ENCODE results near the gene TMTC4.
A peak's percentile ranks its signal among the peaks of the same experiment; 100 is the strongest.

TMTC4 gene

GRCh38 chr13:100601716-100602115, 72.9 kb downstream of the TMTC4 start:
- no peak for TF ChIP-seq CTCF (IDR thresholded peaks at IDR 0.05; ENCODE audit: borderline replicate concordance, insufficient read depth, low read depth, low read length)

DNA sequence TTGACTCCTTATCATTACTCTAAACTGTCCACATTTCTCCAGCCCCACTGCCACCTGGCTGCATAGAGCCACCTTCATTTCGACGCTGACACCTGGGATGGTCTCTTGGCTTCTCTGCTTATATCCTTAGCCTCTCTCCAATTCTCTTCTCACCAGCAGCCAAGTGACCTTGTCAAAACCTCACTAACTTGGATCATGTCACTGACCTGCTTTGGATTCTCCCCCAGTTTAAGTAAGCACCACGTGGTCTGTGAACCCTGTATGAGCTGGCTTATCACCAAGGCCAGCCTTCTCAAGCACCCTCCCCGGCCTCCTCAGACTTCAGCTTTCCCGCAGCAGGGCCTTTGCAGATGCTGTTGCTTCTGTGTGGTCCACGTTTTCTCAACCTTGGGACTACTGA, 73.7 kb downstream of the TMTC4 start:
- H3K4me3 ChIP-seq (ENCODE audit: low read depth, low read length) = no peak overlapping the region
- no peak for TF ChIP-seq CTCF (IDR thresholded peaks at IDR 0.05; ENCODE audit: borderline replicate concordance, insufficient read depth, low read depth, low read length)

More at GRCh38 chr13:100601716-100602115, 72.9 kb downstream of the TMTC4 start:
- no peak overlapping the region for H3K4me3 ChIP-seq (ENCODE audit: low read depth, low read length)

- no peak for TF ChIP-seq CTCF (IDR thresholded peaks at IDR 0.05; ENCODE audit: borderline replicate concordance, insufficient read depth, low read depth, low read length)
- H3K4me3 ChIP-seq (ENCODE audit: low read depth, low read length) = no peak overlapping the region
Measured at GRCh38 chr13:100600461-100600860, 74.1 kb downstream of the TMTC4 start.

- no peak for TF ChIP-seq CTCF (IDR thresholded peaks at IDR 0.05; ENCODE audit: borderline replicate concordance, insufficient read depth, low read depth, low read length)
- no peak overlapping the region for H3K4me3 ChIP-seq (ENCODE audit: low read depth, low read length)
Measured at GRCh38 chr13:100597253-100597652, 77.3 kb downstream of the TMTC4 start.

GRCh38 chr13:100596516-100596915, 78.1 kb downstream of the TMTC4 start:
- no peak overlapping the region for H3K4me3 ChIP-seq (ENCODE audit: low read depth, low read length)
- TF ChIP-seq CTCF (IDR thresholded peaks at IDR 0.05; ENCODE audit: borderline replicate concordance, insufficient read depth, low read depth, low read length) = no peak

DNA sequence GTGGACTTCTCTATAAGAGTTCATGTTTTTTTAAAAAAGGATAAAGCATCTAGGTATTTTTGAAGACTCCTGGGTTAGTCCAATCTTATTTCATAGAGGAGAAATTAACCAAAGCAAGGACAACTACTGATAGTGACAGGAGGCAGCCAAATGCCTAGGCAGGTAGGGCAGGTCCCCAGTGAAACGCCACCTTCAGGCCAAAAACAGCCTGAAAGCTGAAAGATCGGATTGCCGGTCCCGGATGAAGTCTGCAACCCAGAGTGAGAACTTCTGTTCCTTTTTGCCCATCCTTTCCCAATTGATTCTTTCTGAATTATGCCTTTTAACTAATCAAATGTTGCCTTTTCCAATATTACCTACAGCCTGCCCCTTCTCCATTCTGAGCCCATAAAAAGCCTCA, 79.9 kb downstream of the TMTC4 start:
- TF ChIP-seq CTCF (IDR thresholded peaks at IDR 0.05; ENCODE audit: borderline replicate concordance, insufficient read depth, low read depth, low read length) = 0 out of 2 replicates have a peak, but pooled peaks have one; percentile 8
- H3K4me3 ChIP-seq (ENCODE audit: low read depth, low read length) = no peak overlapping the region

DNA sequence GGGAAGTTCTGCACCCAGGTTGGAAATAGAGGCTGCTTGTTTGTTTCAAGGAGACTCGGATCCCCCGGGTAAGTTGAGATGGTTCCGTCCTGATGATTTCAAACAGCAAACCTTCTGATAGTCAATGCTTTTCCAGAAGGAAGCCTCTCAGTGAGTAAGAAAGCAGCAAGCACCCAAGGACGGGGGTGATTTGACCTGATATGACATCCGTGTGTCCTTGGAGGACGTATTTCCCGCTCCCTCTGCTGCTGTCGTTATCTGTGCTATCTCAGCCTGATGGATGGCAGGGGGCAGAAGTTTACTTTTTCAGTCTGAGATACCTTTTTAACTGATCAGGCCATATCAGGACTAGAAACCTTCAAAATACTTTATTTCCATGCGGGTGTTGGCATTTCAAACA, 80.3 kb downstream of the TMTC4 start:
- no peak for TF ChIP-seq CTCF (IDR thresholded peaks at IDR 0.05; ENCODE audit: borderline replicate concordance, insufficient read depth, low read depth, low read length)
- no peak overlapping the region for H3K4me3 ChIP-seq (ENCODE audit: low read depth, low read length)
